ENCODE measurements around the gene MRPL28.

DNA sequence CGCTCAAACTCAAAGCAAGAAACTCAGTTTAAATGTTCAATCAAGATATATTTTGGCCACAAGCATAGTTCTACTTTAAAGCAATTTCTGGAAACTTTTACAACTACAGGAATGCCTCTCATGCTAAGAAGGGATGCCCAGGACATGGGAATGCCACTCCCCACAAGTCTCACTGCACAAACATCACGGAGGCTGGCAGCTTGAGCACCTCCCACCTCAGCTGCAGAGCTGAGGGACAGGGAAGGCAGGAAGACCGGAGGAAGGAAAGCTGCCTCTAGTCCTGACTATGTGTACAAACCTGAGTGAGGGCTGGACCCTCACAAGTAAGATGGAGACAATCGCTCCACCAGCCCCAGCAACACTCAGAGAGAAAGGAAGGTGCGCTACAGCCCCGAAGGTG, 23.1 kb downstream of the MRPL28 start:
- TF ChIP-seq, protein P1, sequence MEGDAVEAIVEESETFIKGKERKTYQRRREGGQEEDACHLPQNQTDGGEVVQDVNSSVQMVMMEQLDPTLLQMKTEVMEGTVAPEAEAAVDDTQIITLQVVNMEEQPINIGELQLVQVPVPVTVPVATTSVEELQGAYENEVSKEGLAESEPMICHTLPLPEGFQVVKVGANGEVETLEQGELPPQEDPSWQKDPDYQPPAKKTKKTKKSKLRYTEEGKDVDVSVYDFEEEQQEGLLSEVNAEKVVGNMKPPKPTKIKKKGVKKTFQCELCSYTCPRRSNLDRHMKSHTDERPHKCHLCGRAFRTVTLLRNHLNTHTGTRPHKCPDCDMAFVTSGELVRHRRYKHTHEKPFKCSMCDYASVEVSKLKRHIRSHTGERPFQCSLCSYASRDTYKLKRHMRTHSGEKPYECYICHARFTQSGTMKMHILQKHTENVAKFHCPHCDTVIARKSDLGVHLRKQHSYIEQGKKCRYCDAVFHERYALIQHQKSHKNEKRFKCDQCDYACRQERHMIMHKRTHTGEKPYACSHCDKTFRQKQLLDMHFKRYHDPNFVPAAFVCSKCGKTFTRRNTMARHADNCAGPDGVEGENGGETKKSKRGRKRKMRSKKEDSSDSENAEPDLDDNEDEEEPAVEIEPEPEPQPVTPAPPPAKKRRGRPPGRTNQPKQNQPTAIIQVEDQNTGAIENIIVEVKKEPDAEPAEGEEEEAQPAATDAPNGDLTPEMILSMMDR (conservative IDR thresholded peaks at IDR 0.05): no peak
- no peak for TF ChIP-seq ZFX (IDR thresholded peaks at IDR 0.05)
